OCI-LY7 (cell line): ENCODE measurements around the gene LAMA2. TPM values are rescaled to one million over a fixed set of nuclear protein-coding genes. Genes with fewer than 3 reads are reported as not detected.

Source experiments
- BruUV-seq: library from RNA; stranded (reverse); fragments of 400-500 nt; replicated peaks from 2 replicates; lab custom pipeline; 2021; lab: Mats Ljungman, UMichigan
- CTCF ChIA-PET: fragments of 300-600 bp; sonication (Branson Sonifier 250); formaldehyde crosslinking; loops from one replicate; lab custom pipeline; 2022; ENCODE audit warnings: antibody characterized with exemption; ENCODE audit not compliant: unreplicated experiment; lab: Charles Lee
- POLR2A ChIA-PET: fragments of 300-600 bp; sonication (Branson Sonifier 250); formaldehyde crosslinking; loops from one replicate; lab custom pipeline; 2022; ENCODE audit warnings: antibody characterized with exemption; lab: Charles Lee
- DNase-seq: peaks from one replicate; pipeline ENCODE4 v3.0.0-alpha.2; 2015; ENCODE audit warnings: low spot score
- H2AFZ ChIP-seq: fragments of 200-600 bp; sonication (generic), shearing (Covaris generic); 2 replicates; pipeline ENCODE4 v1.6.1; 2014; ENCODE audit warnings: mild to moderate bottlenecking, antibody characterized with exemption, low read length, moderate library complexity
- H3K27ac ChIP-seq: fragments of 200-600 bp; sonication (generic); 2 replicates; pipeline ENCODE4 v1.5.1; 2014; ENCODE audit warnings: mixed run types, low read depth, mild to moderate bottlenecking, moderate library complexity, low read length, inconsistent platforms; ENCODE audit not compliant: poor library complexity, severe bottlenecking
- H3K36me3 ChIP-seq: fragments of 200-600 bp; sonication (generic); 2 replicates; pipeline ENCODE4 v1.6.1; 2014; ENCODE audit warnings: mild to moderate bottlenecking, antibody characterized with exemption, low read length, moderate library complexity, mixed read lengths; ENCODE audit not compliant: insufficient read depth
- H3K4me1 ChIP-seq: fragments of 200-600 bp; sonication (generic); 2 replicates; pipeline ENCODE4 v1.5.1; 2014; ENCODE audit warnings: mild to moderate bottlenecking, low read length; ENCODE audit not compliant: insufficient read depth, poor library complexity, severe bottlenecking
- H3K4me2 ChIP-seq: fragments of 200-600 bp; sonication (generic); 2 replicates; pipeline ENCODE4 v1.6.1; 2014; ENCODE audit warnings: mild to moderate bottlenecking, low read length
- H3K4me3 ChIP-seq: fragments of 200-600 bp; sonication (generic); 2 replicates; pipeline ENCODE4 v1.5.1; 2014; ENCODE audit warnings: mild to moderate bottlenecking, low read depth, low read length; ENCODE audit not compliant: poor library complexity, severe bottlenecking
- H3K79me2 ChIP-seq: fragments of 200-600 bp; sonication (generic); 2 replicates; pipeline ENCODE4 v1.6.1; 2016; ENCODE audit warnings: low read depth, mild to moderate bottlenecking, low read length, moderate library complexity, mixed read lengths; ENCODE audit not compliant: insufficient read depth
- H3K9me2 ChIP-seq: fragments of 200-600 bp; sonication (generic); 2 replicates; pipeline ENCODE4 v1.6.1; 2016; ENCODE audit warnings: mild to moderate bottlenecking, low read length, mixed read lengths; ENCODE audit not compliant: insufficient read depth
- H3K9me3 ChIP-seq: fragments of 200-600 bp; sonication (generic); 2 replicates; pipeline ENCODE4 v1.6.1; 2014; ENCODE audit warnings: mild to moderate bottlenecking, mixed run types, low read length, mixed read lengths
- H4K20me1 ChIP-seq: fragments of 200-600 bp; sonication (generic); 2 replicates; pipeline ENCODE4 v1.6.1; 2014; ENCODE audit warnings: mild to moderate bottlenecking, antibody characterized with exemption, low read length, moderate library complexity, mixed read lengths; ENCODE audit not compliant: insufficient read depth
- CTCF ChIP-seq: fragments of 200-600 bp; sonication (generic); conservative IDR thresholded peaks from 2 replicates; pipeline ENCODE4 v1.5.1; 2014; ENCODE audit warnings: mild to moderate bottlenecking, antibody characterized with exemption, low read length, moderate library complexity, mixed read lengths
- EZH2phosphoT487 ChIP-seq: fragments of 200-600 bp; sonication (generic); IDR thresholded peaks from 2 replicates; pipeline ENCODE4 v1.6.1; 2018; ENCODE audit warnings: low read depth, borderline replicate concordance, mild to moderate bottlenecking, mixed run types, antibody characterized with exemption, low read length, moderate library complexity, mixed read lengths
- intact Hi-C: fragments of 100-400 bp; cut with micrococcal nuclease; formaldehyde crosslinking; loops from one replicate; pipeline ENCODE4 v1.10.0; 2022; ENCODE audit not compliant: unreplicated experiment
- total RNA-seq, 2 experiments: library from RNA; depleted of rRNA in 1 of 2; stranded (reverse); fragments of >200 nt in 1 of 2; shearing (Covaris generic) in 1 of 2; gene quantifications; 2 replicates each; pipeline ENCODE4 v1.2.3, GENCODE V29; 2014 to 2022

Gene LAMA2
- total RNA-seq, 2 experiments from 2014 or later = not detected

GRCh38 chr6:129320892-129321291 lies 438.0 kb downstream of the LAMA2 start:
- Histone ChIP-seq H2AFZ (no peak overlapping the region), H3K79me2 (no peaks in the 10 kb centered on the region), H3K9me3 (no peaks in the 10 kb centered on the region), H3K27ac (no peak overlapping the region), H3K4me2 (no peak overlapping the region), H3K36me3 (no peaks in the 10 kb centered on the region), H3K4me3 (no peak overlapping the region), H3K9me2 (no peaks in the 10 kb centered on the region), H4K20me1 (no peaks in the 10 kb centered on the region), H3K4me1 (no peaks in the 10 kb centered on the region)
- intact Hi-C loops = no loop called here
- DNase-seq = no peak
- TF ChIP-seq EZH2phosphoT487 (no peak), CTCF (no peak)
- ChIA-PET POLR2A (interaction anchor here (0.6 to 1.4 kb wide), 2 partner anchors 13 to 30 kb away, joined by 3 read pairs; no protein-coding TSS in a partner anchor), CTCF (interaction anchor here (0.5 kb wide), 1 partner anchor 582 kb away, joined by 4 read pairs; no protein-coding TSS in a partner anchor)
- BruUV-seq = no TSS peak

- TF ChIP-seq CTCF = no peak
- Histone ChIP-seq H3K4me2 (no peak overlapping the region), H3K27ac (no peak overlapping the region), H4K20me1 (no peaks in the 10 kb centered on the region), H3K36me3 (no peaks in the 10 kb centered on the region), H3K79me2 (no peaks in the 10 kb centered on the region), H2AFZ (no peak overlapping the region), H3K4me3 (no peak overlapping the region), H3K4me1 (no peaks in the 10 kb centered on the region), H3K9me2 (no peaks in the 10 kb centered on the region), H3K9me3 (no peaks in the 10 kb centered on the region)
- ChIA-PET POLR2A (interaction anchor here (0.6 to 1.1 kb wide), 3 partner anchors 12 to 23 kb away, joined by 3 read pairs; no protein-coding TSS in a partner anchor), CTCF (no interaction called here)
- DNase-seq = no peak
- intact Hi-C loops = no loop called here
- no TSS peak for BruUV-seq
These were observed 438.4 kb downstream of the LAMA2 start for GRCh38 chr6:129321303-129321702.

- no peaks in the 10 kb centered on the region for H3K4me1 ChIP-seq
- no peak for TF ChIP-seq EZH2phosphoT487
- TF ChIP-seq CTCF = no peak
- no peaks in the 10 kb centered on the region for H3K9me3 ChIP-seq
- ChIA-PET CTCF (no interaction called here), POLR2A (interaction anchor here (1.0 kb wide), 1 partner anchor 16 kb away, joined by 6 read pairs; no protein-coding TSS in a partner anchor)
- H2AFZ ChIP-seq = no peak overlapping the region
- no peak overlapping the region for H3K4me2 ChIP-seq
- H3K27ac ChIP-seq = no peak overlapping the region
- H3K79me2 ChIP-seq = no peaks in the 10 kb centered on the region
- intact Hi-C loops = no loop called here
- no peak overlapping the region for H3K4me3 ChIP-seq
- no peaks in the 10 kb centered on the region for H3K36me3 ChIP-seq
- no peak for DNase-seq
- no peaks in the 10 kb centered on the region for H3K9me2 ChIP-seq
- no peaks in the 10 kb centered on the region for H4K20me1 ChIP-seq
- no TSS peak for BruUV-seq
These were observed 441.4 kb downstream of the LAMA2 start for GRCh38 chr6:129324345-129324744.
